HCT116 (cell line): ENCODE measurements around the gene SUFU. TPM values are rescaled to one million over a fixed set of nuclear protein-coding genes. Genes with fewer than 3 reads are reported as not detected.
"Not testable (repeated sequence)": the region's sequence is repeated elsewhere in the genome, so short reads cannot be mapped to it uniquely, and the experiment has no call there.

ENCODE experiments used
- ATAC-seq: fragments of 200-7000 bp; cut with Tn5 transposase; 2 replicates; pipeline ENCODE4 v1.9.1; 2020; ENCODE audit warnings: mild to moderate bottlenecking, moderate library complexity
- BruUV-seq: library from RNA; stranded (reverse); fragments of 400-500 nt; replicated peaks from 2 replicates; lab custom pipeline; 2021; lab: Mats Ljungman, UMichigan
- CTCF ChIA-PET: fragments of 300-600 bp; sonication (Branson Sonifier 250); formaldehyde crosslinking; loops from one replicate; lab custom pipeline; 2021; ENCODE audit warnings: antibody characterized with exemption; lab: Charles Lee
- POLR2A ChIA-PET: fragments of 300-600, 350-600 bp; sonication (Branson Sonifier 250); formaldehyde crosslinking; loops from one replicate; lab custom pipeline; 2021; ENCODE audit warnings: antibody characterized with exemption; lab: Charles Lee
- RAD21 ChIA-PET, 2 experiments: fragments of 300-600 bp; sonication (Branson Sonifier 250); formaldehyde crosslinking; loops; one replicate each; lab custom pipeline; 2023; ENCODE audit warnings: low total read pairs in 2 of 2; ENCODE audit not compliant: uncharacterized antibody in 2 of 2, unreplicated experiment in 2 of 2, low non-redundant PET in 1 of 2; lab: Charles Lee
- DNase-seq: peaks from one replicate; pipeline ENCODE4 v3.0.0-alpha.2; 2010; ENCODE audit warnings: low read depth, low spot score
- H2AFZ ChIP-seq: fragments of 200-600 bp; shearing (Covaris generic), sonication (generic); 2 replicates; pipeline ENCODE4 v1.6.1; 2017; ENCODE audit warnings: low read depth, mixed run types, mixed read lengths, antibody characterized with exemption, low read length; ENCODE audit not compliant: poor library complexity, severe bottlenecking
- H3K27ac ChIP-seq: 2 replicates; pipeline ENCODE4 v1.5.1; 2012; ENCODE audit warnings: low read depth, low read length
- H3K27me3 ChIP-seq: fragments of 200-600 bp; sonication (generic); 2 replicates; pipeline ENCODE4 v1.6.1; 2016; ENCODE audit warnings: mixed run types, low read length, mixed read lengths; ENCODE audit not compliant: insufficient read depth
- H3K36me3 ChIP-seq, 2 experiments: fragments of 200-500 bp in 1 of 2; fragments of 200-600 bp in 1 of 2; sonication (Bioruptor generic) in 1 of 2; sonication (generic) in 1 of 2; 2 replicates each; pipeline versions ENCODE4 v1.5.1 to v1.6.1; 2014 to 2016; ENCODE audit warnings: low read length in 2 of 2, inconsistent platforms in 1 of 2, mixed read lengths in 1 of 2, mixed run types in 1 of 2; ENCODE audit not compliant: insufficient read depth in 2 of 2, control insufficient read depth in 1 of 2
- H3K4me1 ChIP-seq, 2 experiments: fragments of 200-600 bp in 1 of 2; sonication (generic) in 1 of 2; 2 replicates each; pipeline versions ENCODE4 v1.5.1 to v1.6.1; 2012 to 2017; ENCODE audit warnings: low read length in 2 of 2, inconsistent platforms in 1 of 2, mild to moderate bottlenecking in 1 of 2, mixed read lengths in 1 of 2, mixed run types in 1 of 2, moderate library complexity in 1 of 2; ENCODE audit not compliant: insufficient read depth in 2 of 2, control insufficient read depth in 1 of 2
- H3K4me2 ChIP-seq: fragments of 200-600 bp; sonication (generic); 2 replicates; pipeline ENCODE4 v1.6.1; 2017; ENCODE audit warnings: mixed run types, low read length, mixed read lengths
- H3K4me3 ChIP-seq, 2 experiments: fragments of 200-600 bp in 1 of 2; sonication (generic) in 1 of 2; replicated peaks in 1 of 2; 2 replicates each; pipeline ENCODE4 v1.5.1; 2011 to 2016; ENCODE audit warnings: low read length in 2 of 2, control low read depth in 1 of 2, low read depth in 1 of 2, mild to moderate bottlenecking in 1 of 2, mixed read lengths in 1 of 2, mixed run types in 1 of 2
- H3K79me2 ChIP-seq: fragments of 200-600 bp; sonication (generic); 2 replicates; pipeline ENCODE4 v1.6.1; 2017; ENCODE audit warnings: mild to moderate bottlenecking, mixed run types, low read length, moderate library complexity, mixed read lengths; ENCODE audit not compliant: insufficient read depth
- H3K9ac ChIP-seq: fragments of 200-600 bp; sonication (generic); 2 replicates; pipeline ENCODE4 v1.6.1; 2016; ENCODE audit warnings: low read length, mixed read lengths
- H3K9me2 ChIP-seq: fragments of 200-600 bp; sonication (generic), shearing (Covaris generic); 2 replicates; pipeline ENCODE4 v1.6.1; 2017; ENCODE audit warnings: mixed run types, mild to moderate bottlenecking, moderate library complexity; ENCODE audit not compliant: insufficient read depth
- H3K9me3 ChIP-seq, 2 experiments: fragments of 200-500 bp in 1 of 2; fragments of 200-600 bp in 1 of 2; sonication (Bioruptor generic) in 1 of 2; sonication (generic) in 1 of 2; 2 replicates each; pipeline ENCODE4 v1.6.1; 2014 to 2017; ENCODE audit warnings: low read length in 2 of 2, mixed read lengths in 2 of 2, inconsistent platforms in 1 of 2, low read depth in 1 of 2, mild to moderate bottlenecking in 1 of 2, mixed run types in 1 of 2, moderate library complexity in 1 of 2; ENCODE audit not compliant: control insufficient read depth in 1 of 2, insufficient read depth in 1 of 2
- H4K20me1 ChIP-seq: fragments of 200-600 bp; sonication (generic), shearing (Covaris generic); 2 replicates; pipeline ENCODE4 v1.6.1; 2017; ENCODE audit warnings: mixed run types, mild to moderate bottlenecking, moderate library complexity; ENCODE audit not compliant: insufficient read depth
- FOSL1 ChIP-seq: IDR thresholded peaks from 2 replicates; pipeline ENCODE4 v1.6.1; 2012; ENCODE audit warnings: low read depth
- POLR2AphosphoS5 ChIP-seq: IDR thresholded peaks from 2 replicates; pipeline ENCODE4 v1.6.1; 2011; ENCODE audit warnings: mild to moderate bottlenecking, low read depth, low read length, moderate library complexity
- SIN3A ChIP-seq: IDR thresholded peaks from 2 replicates; pipeline ENCODE4 v1.6.1; 2012; ENCODE audit warnings: low read depth
- intact Hi-C: fragments of 100-400 bp; cut with micrococcal nuclease; formaldehyde crosslinking; loops from 2 replicates; pipeline ENCODE4 v1.10.0; 2022
- total RNA-seq: library from RNA; stranded (reverse); gene quantifications from one replicate; pipeline ENCODE4 v1.2.1, GENCODE V29; 2021; ENCODE audit not compliant: unreplicated experiment
- TF ChIP-seq, protein P1 (sequence below): IDR thresholded peaks from 2 replicates; pipeline ENCODE4 v1.6.1; 2012; ENCODE audit warnings: low read depth

The SUFU gene
- total RNA-seq, 1 experiment from 2014 or later, result 18.8 TPM

DNA sequence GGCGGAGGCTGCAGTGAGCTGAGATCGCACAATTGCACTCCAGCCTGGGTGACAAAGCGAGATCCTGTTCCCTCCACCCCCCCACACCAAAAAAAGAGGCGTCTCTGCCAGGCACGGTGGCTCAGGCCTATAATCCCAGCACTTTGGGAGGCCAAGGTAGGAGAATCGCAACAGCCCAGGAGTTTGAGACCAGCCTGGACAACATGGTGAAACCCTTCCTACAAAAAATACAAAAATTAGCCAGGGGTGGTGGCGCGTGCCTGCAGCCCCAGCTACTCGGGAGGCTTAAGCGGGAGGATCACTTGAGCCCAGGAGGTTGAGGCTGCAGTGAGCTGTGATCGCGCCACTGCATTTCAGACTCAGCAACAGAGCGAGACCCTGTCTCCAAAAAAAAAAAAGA, 3.1 kb upstream of the SUFU start:
- BruUV-seq, ATAC-seq, H3K36me3 ChIP-seq, H3K9me2 ChIP-seq, DNase-seq, RAD21 ChIA-PET, H4K20me1 ChIP-seq, H3K4me3 ChIP-seq, H3K27ac ChIP-seq, H3K27me3 ChIP-seq, H2AFZ ChIP-seq, H3K9me3 ChIP-seq: not testable (repeated sequence)
- intact Hi-C loops, result loop anchor here (5.0 kb wide), 2 partner anchors 97 to 348 kb away; partner anchors contain the start of gene NOLC1
- H3K9ac ChIP-seq, result peak overlapping the region; percentile 72; the same call in 1 of the 2 replicates
- H3K79me2 ChIP-seq, result peaks cover 71% of the 10 kb centered on the region
- H3K4me1 ChIP-seq, result peaks cover 13 to 27% of the 10 kb centered on the region in 2 experiments
- CTCF ChIA-PET, result interaction anchor here (1.5 to 5.3 kb wide), 3 partner anchors 22 to 101 kb away, joined by 3 to 103 read pairs (median 5); no protein-coding TSS in a partner anchor
- POLR2A ChIA-PET, result interaction anchor here (0.6 kb wide), 1 partner anchor 157 kb away, joined by 3 read pairs; no protein-coding TSS in a partner anchor
- peak overlapping the region; percentile 84 for H3K4me2 ChIP-seq

DNA sequence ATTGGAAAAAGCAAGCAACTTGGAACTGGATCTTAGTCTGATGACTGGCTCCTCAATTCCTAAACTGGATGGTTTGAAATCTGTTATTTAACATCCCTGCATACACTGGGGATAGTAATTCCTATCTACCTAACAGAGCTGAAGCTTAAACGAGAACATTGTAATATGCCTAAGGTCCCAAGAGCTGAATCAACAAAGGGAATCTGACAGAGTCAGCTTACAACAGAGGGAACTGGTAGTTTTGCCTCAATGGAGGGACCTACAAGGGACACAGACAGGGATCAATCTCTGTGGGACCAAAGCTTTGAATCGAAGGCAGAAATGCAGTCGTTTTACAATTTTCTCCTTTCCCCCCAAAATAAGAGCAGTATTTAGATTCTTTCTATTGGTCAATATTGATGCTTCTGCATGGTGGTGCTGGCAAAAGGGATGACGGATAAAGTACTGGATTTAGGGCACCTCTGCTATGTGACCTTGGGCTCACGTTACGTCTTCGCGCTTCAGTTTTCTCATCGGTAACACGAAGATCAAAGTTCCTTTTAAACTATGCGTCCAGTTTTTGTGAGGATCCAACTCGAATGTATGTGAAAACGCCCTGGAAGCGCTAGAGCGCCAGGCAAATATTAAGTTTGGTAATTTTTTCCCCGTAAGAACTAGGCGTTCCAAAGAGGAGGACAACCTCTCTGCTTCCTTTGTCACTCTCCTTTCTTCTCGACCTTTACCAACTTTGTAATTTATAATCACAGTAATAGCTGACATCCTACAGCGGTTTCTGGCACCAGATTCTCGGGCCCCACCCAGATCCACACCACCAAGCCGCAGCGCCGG, 2.4 kb upstream of the SUFU start:
- no peak for TF ChIP-seq FOSL1
- peak; percentile 81 for TF ChIP-seq POLR2AphosphoS5
- TF ChIP-seq SIN3A, result no peak
- TF ChIP-seq, protein P1, sequence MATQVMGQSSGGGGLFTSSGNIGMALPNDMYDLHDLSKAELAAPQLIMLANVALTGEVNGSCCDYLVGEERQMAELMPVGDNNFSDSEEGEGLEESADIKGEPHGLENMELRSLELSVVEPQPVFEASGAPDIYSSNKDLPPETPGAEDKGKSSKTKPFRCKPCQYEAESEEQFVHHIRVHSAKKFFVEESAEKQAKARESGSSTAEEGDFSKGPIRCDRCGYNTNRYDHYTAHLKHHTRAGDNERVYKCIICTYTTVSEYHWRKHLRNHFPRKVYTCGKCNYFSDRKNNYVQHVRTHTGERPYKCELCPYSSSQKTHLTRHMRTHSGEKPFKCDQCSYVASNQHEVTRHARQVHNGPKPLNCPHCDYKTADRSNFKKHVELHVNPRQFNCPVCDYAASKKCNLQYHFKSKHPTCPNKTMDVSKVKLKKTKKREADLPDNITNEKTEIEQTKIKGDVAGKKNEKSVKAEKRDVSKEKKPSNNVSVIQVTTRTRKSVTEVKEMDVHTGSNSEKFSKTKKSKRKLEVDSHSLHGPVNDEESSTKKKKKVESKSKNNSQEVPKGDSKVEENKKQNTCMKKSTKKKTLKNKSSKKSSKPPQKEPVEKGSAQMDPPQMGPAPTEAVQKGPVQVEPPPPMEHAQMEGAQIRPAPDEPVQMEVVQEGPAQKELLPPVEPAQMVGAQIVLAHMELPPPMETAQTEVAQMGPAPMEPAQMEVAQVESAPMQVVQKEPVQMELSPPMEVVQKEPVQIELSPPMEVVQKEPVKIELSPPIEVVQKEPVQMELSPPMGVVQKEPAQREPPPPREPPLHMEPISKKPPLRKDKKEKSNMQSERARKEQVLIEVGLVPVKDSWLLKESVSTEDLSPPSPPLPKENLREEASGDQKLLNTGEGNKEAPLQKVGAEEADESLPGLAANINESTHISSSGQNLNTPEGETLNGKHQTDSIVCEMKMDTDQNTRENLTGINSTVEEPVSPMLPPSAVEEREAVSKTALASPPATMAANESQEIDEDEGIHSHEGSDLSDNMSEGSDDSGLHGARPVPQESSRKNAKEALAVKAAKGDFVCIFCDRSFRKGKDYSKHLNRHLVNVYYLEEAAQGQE, result no peak
- TF ChIP-seq, all 23 proteins: peak for 1
- H3K9ac ChIP-seq, result peak overlapping the region; percentile 72
- ATAC-seq (no peak), DNase-seq (no peak)
- ChIA-PET CTCF (interaction anchor here (1.5 to 5.3 kb wide), 3 partner anchors 22 to 102 kb away, joined by 3 to 103 read pairs (median 5); no protein-coding TSS in a partner anchor), POLR2A (interaction anchor here (0.6 to 0.7 kb wide), 2 partner anchors 39 to 156 kb away, joined by 3 read pairs; no protein-coding TSS in a partner anchor), RAD21 (no interaction called here)
- peak overlapping the region; percentile 83 to 89 for H3K4me3 ChIP-seq
- H3K36me3 ChIP-seq, result no peaks in the 10 kb centered on the region
- peak overlapping the region; percentile 27; the same call in 1 of the 2 replicates for H3K27ac ChIP-seq
- intact Hi-C loops, result loop anchor here (1.0 to 5.0 kb wide), 5 partner anchors 79 to 349 kb away; partner anchors contain the start of genes ARL3, NOLC1 and SFXN2
- H4K20me1 ChIP-seq, result no peaks in the 10 kb centered on the region
- H3K9me2 ChIP-seq, result no peaks in the 10 kb centered on the region
- TSS peak; percentile 58 for BruUV-seq
- H3K4me1 ChIP-seq, result peaks cover 13 to 27% of the 10 kb centered on the region in 2 experiments
- H3K4me2 ChIP-seq, result peak overlapping the region; percentile 84
- no peak overlapping the region for H2AFZ ChIP-seq
- H3K79me2 ChIP-seq, result peaks cover 65% of the 10 kb centered on the region
- no peaks in the 10 kb centered on the region for H3K27me3 ChIP-seq
- H3K9me3 ChIP-seq, result no peaks in the 10 kb centered on the region
